Inflammatory macrophage treated with lipopolysaccharide for 1 hour (primary cell): Measurements from ENCODE around the gene ZNF740.
"Not testable (repeated sequence)": the region's sequence is repeated elsewhere in the genome, so short reads cannot be mapped to it uniquely, and the experiment has no call there.

Source experiments
- DNase-seq, 2 donors: peaks; one replicate each; pipeline ENCODE4 v3.0.0-alpha.2; 2020 to 2022

Gene ZNF740

DNA sequence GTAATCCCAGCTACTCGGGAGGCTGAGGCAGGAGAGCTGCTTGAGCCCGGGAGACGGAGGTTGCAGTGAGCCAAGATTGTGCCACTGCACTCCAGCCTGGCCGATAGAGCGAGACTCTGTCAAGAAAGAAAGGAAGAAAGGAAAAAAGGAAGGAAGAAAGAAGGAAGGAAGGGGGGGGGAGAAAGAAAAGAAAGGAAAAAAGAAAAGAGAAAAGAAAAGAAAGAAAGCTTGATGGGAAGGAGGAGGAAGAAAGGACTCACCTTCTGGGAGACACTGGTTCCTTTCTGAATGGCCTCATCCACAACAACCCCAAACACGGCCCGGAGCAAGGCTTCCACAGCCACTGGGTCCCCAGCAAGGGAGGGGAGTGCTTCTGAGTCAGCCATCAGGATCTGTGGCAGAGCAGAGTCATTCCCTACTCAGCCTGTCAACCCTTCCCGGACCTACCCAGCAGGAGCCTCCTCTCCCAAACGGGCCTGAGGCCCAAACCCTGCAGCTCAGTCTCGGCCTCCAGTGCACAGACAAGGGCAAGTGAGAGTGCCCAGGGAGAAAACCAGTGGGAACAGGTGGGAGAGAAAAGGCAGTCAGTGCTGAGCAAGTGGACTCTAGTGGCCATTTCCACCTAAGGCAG lies 7.3 kb upstream of the ZNF740 start:
- no peak for DNase-seq

DNA sequence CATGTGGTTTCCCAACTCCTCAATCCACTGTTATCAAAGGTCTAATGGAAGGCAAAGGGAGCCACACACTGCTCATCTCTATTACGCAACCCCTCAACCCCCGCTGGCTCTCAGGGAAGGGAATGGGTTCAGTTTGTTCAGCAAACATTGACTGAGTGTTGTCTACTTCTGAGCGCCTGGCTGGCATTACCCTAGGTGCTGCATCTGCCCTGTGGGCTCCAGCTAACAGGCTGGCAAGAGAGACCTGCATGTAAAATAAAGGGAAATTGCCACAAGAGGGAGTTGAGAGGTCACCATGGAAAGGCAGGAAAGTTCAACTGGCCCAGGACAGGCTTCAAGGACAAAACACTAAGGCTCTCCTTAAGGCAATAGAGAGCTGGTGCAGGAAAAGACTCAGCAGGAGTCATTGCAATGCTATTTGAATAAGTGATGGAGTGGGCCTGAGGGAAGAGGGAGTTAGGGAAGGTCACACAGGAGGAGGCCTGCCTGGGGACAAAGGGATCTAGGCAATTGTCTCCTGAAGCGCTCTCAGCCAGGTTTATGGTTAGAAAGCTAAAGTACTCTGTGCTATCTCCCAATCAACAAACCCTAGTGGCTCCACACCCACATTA lies 5.5 kb upstream of the ZNF740 start:
- peak; percentile 42 for DNase-seq

DNA sequence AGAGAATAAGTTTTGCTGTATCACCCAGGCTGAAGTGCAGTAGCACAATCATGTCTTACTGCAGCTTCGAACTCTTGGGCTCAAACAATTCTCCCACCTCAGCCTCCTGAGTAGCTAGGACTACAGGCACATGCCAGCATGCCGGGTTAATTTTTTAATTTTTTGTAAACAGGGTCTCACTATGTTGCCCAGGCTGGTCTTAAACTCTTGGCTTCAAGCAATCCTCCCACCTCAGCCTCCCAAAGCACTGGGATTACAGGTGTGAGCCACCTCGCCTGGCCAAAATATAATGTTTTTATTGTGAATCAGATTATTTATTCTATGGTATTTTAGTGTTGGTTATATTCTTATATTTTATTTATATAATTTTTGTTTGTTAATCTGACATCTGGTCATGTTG lies 3.8 kb upstream of the ZNF740 start:
- DNase-seq = no peak

DNA sequence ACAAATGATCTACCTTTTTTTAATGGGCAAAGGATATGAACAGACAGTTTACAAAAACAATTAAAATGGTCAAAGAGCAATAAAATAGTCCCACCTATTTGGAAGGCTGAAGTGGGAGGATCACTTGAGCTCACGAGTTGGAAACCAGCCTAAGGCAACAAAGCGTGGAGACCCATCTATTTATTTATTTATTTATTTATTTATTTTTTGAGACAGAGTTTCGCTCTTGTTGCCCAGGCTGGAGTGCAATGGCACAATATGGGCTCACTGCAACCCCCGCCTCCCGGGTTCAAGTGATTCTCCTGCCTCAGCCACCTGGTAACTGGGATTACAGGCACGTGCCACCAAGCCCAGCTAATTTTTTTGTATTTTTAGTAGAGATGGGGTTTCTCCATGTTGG lies 3.1 kb upstream of the ZNF740 start:
- DNase-seq = not testable (repeated sequence)

DNA sequence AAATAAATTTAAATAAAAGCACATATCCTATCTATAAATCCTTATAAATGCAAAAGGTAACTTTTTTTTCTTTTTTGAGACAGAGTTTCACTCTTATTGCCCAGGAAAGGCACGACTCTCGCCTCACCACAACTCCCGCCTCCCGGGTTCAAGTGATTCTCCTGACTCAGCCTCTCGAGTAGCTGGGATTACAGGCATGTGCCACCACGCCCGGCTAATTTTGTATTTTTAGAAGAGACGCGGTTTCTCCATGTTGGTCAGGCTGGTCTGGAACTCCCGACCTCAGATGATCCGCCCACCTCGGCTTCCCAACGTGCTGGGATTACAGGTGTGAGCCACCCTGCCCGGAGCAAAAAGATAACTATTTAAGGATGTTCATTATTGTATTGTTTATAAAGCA lies 1.7 kb upstream of the ZNF740 start:
- DNase-seq = not testable (repeated sequence)

DNA sequence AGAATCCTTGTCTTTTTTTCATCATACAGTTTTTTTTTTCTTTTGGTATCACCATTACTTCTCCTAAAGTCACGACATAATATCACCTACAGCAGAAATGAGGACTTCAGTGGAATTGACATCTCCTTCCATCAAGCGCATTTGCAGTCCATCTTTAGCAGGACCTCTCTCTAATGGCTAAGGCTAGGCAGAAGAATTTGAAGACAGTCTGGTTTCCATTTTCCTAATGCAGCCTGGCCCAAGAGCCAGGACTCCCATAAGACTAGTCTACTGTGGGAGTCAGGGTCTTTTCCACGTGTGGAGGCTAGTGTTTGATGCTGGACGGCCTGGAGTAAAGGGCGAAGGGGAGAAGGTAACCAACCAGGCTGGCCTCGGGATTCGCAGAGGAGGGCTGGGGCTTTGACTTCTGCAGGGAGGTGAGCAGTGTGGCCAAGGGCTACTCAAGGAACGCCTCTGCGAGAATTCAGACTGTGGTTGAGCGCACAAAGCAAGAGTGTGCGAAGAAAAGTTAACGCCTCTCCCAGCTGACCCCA lies 769 bp upstream of the ZNF740 start:
- DNase-seq = peak in 1 of 2 donors; percentile 29

DNA sequence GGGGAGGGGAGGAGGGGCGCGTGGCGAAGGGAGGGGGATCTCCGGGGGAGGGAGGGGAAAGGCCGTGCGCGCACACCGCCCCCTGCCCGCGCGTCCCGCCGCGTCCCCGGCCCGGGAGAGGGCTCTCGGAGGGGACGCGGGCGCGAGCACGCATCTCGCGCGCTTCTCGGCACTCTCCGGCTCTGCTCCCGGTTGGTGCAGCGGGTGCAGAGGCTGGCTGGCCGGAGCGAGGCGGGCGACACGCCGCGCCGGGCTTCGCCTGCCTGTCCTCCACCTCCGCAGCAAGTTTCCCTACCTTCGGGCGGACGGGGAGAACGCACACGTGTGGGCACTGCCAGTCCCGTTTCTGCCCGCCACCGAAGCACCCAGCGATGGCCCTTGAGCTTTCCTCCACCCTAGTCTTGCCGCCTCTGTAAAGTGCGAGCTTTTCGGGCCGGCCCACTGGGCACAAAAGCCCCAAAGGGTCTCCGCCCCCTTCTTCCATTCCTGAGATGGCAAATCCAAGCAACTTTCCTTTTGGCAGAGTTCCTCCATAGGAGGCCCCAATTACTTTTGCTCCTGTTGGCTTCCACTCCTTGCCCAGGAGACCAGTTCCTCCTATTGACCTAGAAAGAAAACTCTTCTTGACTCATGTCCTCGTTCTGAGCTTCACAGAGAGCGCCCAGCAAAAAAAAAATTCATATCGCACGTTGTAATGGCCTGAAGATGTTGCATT lies 566 bp downstream of the ZNF740 start:
- DNase-seq = peak; percentile 33 to 50

DNA sequence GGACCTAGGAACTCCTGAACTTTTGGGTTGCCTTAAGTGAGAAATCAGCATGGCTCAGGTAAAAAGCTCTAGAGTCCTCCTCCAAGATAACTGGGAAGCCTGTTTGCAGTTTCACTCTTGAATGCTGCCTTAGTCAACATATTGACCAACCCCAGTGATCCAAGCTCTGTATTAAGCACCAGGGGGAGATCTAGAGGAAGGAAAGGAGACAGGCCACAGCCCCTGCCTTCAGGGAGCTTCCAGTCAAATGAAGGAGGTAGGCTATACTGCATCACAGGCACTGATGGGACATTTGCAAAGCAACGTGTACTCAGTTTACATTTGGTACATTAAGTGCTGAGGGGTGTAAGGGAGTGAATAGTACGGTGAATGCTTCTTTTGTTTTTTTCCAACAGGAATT lies 1.4 kb downstream of the ZNF740 start:
- DNase-seq = no peak

DNA sequence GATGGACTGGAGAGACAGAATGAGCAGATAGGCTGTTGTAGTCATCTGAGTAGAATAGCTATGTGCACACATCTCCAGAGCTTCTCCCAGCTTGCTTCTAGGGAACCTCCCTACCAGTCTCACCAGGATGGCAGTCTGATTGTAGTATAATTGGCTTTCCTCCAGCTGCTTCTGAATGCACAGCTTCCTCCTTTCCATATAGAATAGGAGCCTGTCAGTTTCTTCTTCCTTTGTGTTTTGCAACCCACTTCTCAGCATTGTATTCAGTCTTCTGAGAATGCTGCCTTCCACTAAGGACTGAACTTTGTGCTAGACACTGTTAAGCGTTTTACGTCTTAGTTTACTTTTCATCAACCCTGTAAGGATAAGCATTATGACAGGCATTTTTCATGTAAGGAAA lies 2.4 kb downstream of the ZNF740 start:
- peak; percentile 71 to 76 for DNase-seq

DNA sequence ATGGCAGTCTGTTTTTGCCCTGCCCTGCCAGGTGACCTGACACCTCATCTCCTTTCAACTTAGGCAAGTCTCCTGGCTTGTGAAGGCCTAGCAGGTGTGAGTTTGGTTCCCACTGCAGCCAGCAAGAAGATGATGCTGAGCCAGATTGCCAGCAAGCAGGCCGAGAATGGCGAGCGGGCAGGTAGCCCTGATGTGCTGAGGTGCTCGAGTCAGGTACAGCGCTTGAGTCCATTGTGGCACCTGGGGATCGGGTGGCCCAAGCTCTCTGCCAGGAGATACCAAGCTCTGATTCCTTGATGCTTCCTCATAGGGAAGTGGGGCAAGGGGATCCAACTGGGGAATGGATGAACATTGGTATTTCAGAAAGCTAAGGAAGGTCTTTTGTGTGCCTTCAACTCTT lies 4.3 kb downstream of the ZNF740 start:
- no peak for DNase-seq

DNA sequence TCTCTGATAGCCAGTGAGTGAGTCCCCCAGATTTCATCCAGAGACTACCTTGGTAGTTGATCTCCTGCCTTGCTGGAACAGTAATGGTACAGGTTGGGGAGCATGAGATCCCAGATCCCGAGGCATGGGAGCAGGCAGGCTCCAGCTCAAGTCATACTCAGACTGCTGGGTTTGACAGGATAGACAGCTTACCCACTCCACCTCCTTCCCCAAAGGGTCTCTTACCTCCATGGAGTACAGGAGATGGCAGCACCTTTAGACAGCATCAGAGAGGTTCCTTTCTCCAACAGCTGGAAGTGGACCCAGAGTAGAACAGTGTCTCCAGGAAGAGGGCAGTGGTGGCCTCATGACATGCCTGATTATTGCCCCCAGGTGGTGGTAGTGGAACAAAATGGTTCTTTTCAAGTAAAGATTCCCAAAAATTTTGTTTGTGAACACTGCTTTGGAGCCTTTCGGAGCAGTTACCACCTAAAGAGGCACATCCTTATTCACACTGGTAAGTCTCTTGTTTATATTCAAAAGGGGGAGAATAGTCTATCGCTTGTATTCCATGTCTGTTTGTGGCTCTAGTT lies 5.1 kb downstream of the ZNF740 start:
- DNase-seq = no peak

DNA sequence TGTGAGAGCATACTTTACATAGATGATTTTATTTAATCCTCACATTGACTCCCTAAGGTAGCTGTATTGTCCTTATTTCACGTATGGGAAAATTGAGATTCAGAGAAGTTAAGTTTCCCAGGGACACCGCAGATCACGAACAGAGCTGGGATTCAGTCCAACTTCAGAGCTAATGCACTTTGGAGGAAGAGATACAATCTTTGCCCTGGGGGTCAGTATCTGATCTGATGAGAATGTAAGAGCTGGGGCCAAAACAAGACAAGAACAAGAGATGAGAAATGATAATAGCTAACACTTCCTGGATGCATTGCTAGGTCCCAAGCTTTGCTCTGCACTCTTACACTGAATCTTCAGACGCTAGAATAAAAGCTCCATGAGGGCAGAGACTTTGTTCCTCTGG lies 6.2 kb downstream of the ZNF740 start:
- no peak for DNase-seq

DNA sequence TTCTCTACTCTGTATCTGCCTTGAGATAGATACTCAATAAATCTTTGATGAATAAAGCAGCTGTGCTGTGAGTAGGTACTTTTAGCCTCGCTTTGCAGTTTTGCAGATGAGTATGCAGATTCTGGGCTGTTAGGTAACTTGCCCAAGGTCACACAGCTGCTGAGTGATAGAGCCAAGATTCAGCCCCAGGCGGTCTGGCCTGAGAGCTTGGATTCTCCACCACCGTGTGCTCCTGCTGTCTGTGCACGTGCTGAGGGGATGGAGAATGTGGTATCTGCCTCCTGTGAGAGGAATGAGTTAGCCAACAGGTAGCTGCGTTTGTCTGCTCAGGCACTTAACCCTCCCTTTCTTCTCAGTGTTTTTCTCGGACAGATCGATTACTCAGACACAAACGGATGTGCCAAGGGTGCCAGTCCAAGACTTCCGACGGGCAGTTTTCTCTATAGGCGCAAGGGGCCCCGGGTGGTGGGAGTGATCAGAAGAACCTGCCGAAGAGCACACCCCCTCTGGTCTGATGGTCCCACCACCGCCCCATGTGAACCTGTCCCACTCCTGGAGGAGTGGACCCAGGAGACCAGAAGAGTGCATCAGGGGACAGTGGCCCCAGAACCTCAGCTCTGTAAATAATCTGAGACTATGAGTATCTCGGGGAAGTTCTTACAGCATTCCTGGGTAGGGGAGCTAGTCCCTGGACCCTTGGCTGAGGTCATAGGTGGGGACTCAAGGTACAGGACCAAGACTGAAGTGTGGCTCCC lies 6.8 kb downstream of the ZNF740 start:
- no peak for DNase-seq

DNA sequence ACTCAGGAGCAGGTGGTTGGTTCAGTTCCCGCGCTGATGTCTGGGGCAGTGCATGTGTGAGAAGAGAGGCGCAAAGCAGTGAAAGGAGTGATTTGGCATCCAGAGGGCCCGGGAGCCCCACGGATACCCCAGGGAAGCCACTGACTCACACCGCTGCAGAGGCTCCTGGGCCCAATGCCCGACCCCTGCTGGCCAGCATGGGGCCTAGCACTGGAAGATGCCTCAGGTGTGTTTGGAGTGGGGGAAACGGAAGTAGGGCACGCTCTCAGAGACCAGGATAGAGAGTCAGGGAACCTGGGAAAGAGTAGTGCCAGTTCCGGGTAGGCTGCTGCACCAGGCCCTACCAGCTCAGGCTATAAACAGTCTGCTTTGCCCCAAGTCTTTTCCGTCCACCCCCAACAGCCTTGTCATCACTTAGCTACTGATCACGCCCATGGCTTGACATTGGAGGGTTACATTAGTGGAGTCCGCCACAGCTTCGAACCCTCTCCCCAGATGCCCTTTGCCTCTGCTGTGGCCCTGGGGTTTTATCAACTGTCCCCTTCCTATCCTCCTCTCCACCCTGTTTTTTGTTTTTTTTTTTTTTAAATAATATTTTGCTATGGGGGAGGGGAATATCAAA lies 9.7 kb downstream of the ZNF740 start:
- DNase-seq = no peak

DNA sequence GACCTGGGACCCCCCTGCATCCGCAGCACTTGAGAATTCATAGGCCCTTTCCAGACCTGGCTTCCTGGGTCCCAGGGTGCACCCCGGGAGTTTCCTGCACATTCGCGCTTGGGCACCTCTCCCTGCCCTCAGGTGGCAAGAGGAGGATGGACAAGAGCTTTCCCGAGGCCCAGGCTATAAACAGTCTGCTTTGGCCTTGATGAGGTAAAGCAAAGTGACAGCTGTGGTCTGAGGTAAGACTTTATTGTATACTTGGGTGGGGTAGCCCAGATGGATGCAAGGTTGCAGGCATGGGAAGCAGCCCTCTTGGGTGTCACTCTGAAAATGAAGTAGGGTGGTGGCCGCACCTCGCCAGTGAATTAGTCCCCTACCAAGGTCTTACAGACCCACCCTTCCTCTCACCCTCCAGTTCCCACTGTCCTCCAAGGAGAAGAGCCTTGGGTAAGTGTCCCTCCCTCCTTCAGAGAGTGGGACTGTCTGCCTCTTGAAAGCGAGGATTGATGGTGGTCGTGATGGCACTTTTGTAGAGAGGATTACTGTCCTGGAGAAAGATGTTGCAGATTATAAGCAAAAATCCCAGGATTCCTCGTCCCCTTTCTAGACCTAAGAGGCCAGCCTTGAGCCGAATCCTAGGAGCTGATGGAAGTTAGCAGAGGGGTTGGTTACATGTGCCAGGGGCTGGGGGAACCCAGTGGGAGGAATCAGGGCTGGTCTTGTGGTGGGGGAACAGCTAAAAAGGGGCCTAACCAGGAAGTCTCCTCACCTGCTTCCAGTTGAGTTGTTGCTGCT lies 10.8 kb downstream of the ZNF740 start:
- no peak for DNase-seq

DNA sequence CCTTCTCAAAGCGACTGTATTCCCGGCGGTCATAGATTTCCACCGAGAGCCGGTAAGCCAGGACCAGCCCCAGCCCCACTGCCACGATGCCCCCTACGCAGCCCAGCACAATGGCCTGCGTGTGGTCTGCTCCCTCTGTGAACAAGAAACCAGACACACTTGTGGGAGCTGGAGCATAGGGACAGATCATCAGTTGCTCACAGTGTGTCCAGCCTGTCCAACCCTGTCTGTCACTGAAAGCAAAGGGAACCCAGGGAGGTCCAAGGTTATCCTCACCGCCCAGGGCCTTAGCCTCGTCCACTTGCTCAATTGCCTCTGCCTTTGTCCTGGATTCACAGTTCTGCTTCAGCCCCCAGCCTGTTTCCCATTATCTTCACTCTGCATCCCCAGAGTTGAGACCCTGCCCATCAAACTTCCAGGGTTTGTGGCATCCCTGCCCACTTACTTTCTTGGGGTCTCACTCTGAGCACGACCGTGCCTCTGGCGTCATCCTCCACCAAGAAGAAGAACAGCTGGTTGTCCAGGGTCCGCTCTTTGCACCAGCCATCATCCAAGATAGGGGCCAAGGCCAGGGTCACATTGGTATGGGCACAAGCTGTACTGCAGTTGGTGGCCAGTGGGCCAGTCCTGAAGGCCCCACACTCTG lies 11.5 kb downstream of the ZNF740 start:
- DNase-seq = no peak

DNA sequence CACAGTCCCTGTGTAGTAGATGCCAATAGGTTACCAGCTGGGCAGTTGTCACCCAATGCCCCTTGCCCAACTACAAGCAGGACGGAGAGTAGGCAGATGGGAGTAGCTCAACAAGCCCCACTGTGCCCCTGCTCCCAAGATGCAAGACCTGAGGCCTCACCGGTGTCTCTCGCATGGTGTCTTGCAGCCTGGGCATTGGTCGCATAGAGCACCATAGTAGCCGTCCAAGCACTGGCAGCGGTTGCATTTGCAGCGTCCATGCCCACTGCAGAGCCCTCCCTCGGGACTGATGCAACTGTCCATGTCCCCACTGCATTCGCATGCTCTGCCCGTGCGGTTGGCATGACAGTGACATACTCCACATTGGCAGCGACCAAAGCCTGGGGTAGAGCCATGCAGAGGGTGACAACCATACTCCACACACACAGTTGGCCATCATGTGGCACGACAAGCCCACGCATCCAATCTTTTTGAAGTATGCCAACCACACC lies 12.1 kb downstream of the ZNF740 start:
- DNase-seq = no peak

DNA sequence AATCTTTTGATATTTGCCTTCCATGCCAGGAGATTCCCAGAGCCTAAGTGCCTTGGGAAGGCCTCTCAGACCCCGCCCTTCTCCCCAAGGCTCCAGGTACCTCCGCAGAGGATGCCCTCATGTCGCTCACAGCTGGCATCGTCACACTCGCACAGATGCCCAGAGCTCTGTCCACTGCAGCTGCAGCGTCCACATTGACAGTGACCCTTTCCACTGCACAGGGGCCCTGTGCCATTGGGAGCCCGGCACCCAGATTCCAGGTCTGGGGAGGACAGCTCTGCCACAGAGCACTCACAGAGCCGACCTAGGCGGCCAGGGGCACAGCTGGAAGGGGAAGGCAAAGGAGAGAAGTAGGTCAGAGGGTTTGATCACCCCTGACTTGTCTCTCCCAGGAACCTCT lies 12.5 kb downstream of the ZNF740 start:
- DNase-seq = no peak

DNA sequence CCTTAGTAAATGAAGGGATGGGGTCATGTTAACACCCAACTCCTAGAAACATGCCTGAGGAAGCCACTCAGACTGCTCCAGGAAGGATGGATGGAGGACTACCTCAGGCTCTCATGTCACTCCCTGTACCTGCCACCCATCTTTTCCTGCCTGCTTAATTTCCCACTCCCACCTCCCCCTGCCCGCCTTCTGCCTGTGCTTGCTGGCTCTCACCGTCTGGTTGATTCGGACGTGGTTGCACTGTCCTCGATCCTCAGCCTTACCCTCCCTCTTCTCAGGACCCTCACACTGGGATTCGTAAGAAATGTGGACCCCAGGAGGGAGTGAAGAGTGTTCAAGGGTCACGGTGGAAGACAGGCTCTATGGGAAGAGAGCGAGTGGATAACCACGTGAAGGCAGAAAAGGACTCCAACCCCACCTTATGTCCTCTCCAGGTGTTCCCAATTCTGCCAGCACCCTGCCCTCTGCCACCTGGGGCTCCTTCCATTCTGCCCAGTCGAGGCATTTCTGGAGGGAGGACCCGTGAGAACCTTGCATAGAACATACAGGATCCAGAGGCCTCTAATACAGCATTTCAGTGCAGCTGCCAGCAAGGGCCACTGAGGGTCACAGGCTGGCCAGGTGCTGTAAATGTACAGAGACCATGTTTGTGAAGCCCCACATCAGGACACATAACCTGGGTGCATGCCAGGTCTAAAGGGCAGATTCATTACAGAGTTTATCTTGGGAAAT lies 13.6 kb downstream of the ZNF740 start:
- no peak for DNase-seq

DNA sequence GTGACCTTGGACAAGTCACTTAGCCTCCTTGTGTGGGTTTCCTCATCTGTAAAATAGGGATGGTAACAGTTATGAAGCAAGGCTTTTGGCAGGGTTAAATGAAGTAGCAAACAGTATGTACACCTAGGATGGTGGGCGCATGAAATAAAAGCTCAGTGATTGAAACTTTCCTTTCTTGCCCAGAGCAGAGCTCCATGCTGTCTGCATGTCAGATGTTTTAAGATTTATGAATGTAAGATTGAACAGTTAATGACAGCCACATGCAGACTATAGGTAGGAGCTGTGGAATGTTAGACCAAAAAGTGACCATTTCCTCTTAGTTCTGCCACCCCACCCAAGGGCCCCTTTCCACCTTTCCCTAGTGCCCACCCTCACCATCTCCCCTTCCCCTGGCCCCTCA lies 14.5 kb downstream of the ZNF740 start:
- no peak for DNase-seq
